HG02571 (cell line): ENCODE measurements around the gene KNDC1.
"Not testable (repeated sequence)": the region's sequence is repeated elsewhere in the genome, so short reads cannot be mapped to it uniquely, and the experiment has no call there.

ENCODE experiments used
- ATAC-seq: cut with Tn5 transposase; IDR thresholded peaks from one replicate; pipeline ENCODE4 v1.9.1; 2021; ENCODE audit warnings: mild to moderate bottlenecking, moderate library complexity; ENCODE audit not compliant: unreplicated experiment

Gene KNDC1

DNA sequence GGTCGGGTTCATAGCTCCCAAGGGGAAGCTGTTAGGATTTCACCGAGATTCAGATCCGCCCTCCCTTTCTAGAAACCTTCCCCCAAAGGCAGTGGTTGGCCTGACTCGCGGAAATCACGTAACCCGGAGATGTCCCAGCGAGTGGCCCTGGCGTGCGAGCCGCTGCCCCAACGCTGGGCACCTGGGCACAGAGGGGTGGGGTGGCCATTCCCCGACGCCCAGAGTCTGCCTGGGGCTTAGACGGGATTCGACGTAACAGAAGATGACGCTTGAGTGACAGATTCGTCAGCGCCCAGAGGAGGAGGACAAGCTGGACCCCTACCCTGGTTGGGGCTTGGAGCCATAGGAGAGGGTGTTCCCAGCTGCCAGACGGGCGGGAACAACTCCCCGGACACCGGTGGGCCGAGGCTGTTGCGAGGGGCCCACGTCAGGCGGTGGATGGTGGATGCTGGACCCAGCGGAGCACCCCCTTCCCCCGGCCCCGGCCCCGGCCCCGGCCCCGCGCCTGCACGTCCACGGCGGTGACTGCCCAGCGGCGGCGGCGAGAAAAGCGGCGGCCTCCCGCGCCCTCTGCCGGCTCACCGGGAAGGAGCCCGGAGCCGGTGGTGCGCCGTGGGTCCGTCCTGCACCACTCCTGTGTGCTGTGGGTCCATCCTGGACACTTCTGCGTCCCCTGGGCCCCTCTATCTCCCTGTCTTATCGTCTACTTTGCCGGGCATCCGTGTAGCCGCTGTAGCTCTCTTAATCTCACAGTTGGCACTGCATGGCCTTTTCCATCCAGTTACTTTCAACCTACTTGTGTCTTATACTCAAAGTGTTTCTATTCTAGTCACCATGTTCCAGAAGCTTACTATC lies 35.4 kb upstream of the KNDC1 start:
- ATAC-seq = no peak

DNA sequence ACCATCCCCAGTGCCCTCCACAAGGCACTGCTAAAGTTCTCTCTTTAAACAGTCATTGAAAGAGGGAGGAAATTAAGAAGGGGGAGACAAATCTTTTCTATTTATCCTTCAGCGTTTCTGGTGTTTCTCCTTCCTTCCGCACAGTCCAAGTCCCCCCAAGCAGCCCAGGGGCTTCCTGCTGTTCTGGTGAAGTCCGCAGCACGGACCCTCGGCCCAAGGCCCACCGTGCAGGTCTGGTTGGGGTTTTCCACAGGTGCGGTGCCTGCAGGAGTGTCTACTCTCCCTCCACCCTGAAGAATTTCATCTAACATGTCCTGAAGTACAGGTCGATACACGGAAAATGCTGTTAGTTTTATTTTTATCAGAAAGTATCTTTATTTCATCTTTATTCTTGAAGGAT lies 34.1 kb upstream of the KNDC1 start:
- no peak for ATAC-seq

DNA sequence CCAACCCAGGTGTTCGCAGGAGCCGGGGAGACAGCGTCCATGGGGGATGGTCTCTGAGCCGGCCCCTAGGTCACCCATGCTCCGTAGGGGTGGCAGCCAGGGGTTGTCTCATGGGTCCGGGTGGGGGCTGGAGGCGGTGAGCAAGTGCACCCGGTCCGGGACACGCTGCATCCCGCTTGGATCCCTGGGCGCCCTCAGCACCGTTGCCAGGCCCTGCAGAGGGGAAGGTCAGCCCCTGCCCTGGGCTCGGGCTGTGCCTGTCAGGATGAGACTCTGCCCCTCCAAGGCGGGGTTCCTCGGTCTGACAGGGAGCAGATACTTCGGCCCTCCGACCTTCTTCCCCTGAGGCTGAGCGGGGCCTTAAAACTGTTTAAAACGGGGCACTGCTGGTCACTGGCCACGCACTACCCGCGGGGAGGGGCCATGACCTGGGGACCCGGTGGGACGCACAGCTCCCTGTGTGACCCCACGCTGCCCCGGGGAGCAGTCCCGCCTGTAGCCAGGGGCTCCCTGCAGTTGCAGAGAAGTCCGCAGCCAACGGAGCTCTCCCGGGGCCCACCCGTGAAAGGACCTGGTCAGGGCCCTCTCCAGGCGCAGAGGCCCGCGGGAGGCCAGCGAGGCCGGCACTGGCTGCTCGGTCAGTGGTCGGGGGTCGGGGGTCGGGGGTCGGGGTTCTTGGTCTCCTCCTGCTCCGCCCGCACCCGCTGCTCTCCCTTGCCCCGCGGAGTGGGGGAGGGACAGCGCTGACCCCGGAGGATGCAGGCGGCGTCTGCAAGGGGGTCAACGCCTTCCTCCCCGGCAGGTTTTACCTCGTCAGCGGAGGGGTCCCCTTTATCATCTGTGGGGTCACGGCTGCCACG lies 33.4 kb upstream of the KNDC1 start:
- ATAC-seq = no peak

DNA sequence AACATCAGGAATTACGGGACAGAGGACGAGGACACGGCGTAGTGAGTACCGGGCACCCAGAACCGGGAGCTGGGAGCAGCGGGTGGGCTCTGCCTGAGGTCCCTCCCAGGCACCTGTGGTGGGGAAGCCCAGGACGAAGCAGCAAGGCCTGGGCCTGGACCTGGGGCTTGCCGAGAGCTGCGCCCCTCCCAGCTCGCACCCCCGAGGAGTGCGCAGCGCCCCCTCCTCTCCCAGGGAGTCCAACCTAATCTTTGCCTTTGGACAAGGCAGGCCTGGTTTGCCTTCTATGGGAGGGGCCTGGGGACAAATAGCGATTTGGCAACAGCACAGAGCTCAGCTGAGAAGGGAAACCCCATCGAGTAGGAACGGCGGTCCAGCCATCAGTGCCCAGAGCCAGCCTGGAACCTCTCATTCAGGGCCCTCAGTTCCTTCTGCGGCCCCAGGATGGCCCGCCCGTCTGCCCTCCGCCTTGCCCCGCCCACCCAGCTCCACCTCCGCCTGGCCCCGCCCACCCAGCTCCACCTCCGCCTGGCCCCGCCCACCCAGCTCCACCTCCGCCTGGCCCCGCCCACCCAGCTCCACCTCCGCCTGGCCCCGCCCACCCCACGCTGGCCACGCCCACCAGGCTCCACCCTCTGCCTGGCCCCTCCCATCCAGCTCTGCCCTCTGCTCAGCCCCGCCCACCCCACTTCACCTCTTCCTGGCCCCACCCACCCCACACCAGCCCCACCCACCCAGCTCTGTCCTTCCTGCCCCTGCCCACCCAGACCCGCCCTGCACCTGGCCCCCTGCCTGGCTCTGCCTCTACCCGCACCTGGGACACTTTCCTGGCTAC lies 32.5 kb upstream of the KNDC1 start:
- ATAC-seq = no peak

DNA sequence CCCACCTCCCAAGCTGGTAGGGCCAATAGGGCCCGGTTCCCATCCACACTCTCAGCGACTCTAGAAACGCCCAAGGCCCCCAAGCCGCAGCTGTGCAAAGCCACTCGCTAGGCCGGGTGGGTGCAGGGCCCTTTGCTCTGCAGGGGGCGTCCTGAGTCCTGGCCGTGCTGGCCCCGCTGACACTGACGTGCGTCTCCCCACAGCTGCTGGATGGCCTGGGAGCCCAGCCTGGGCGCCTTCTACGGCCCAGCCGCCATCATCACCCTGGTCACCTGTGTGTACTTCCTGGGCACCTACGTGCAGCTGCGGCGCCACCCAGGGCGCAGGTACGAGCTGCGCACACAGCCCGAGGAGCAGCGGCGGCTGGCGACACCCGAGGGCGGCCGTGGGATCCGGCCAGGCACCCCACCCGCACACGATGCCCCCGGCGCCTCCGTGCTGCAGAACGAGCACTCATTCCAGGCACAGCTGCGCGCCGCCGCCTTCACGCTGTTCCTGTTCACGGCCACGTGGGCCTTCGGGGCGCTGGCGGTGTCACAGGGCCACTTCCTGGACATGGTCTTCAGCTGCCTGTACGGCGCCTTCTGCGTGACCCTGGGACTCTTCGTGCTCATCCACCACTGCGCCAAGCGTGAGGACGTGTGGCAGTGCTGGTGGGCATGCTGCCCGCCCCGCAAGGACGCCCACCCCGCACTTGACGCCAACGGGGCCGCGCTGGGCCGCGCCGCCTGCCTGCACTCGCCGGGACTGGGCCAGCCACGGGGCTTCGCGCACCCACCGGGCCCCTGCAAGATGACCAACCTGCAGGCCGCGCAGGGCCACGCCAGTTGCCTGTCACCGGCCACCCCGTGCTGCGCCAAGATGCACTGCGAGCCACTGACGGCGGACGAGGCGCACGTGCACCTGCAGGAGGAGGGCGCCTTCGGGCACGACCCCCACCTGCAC lies 31.6 kb upstream of the KNDC1 start:
- no peak for ATAC-seq

DNA sequence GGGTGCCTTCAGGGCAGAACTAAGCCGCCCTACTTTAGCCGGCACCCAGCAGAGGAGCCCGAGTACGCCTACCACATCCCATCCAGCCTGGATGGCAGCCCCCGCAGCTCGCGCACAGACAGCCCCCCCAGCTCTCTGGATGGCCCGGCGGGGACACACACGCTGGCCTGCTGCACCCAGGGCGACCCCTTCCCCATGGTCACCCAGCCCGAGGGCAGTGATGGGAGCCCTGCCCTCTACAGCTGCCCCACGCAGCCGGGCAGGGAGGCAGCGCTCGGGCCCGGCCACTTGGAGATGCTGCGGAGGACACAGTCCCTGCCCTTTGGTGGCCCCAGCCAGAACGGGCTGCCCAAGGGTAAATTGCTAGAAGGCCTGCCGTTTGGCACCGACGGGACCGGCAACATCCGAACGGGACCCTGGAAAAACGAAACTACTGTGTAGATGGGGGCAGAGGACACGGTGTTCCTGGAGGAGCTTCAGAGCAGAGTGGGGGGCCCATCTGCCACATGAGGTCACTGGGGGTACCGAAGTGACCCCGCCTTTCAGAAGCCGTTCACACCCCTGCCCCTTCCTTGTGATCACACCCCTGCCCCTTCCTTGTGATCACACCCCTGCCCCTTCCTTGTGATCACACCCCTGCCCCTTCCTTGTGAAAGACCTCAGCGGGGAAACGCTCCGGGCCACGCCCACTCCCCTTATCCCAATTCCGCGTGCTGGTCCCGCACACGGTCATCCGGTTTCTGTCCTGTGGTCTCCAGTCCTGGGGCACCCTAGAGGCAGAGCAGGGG lies 30.8 kb upstream of the KNDC1 start:
- no peak for ATAC-seq

DNA sequence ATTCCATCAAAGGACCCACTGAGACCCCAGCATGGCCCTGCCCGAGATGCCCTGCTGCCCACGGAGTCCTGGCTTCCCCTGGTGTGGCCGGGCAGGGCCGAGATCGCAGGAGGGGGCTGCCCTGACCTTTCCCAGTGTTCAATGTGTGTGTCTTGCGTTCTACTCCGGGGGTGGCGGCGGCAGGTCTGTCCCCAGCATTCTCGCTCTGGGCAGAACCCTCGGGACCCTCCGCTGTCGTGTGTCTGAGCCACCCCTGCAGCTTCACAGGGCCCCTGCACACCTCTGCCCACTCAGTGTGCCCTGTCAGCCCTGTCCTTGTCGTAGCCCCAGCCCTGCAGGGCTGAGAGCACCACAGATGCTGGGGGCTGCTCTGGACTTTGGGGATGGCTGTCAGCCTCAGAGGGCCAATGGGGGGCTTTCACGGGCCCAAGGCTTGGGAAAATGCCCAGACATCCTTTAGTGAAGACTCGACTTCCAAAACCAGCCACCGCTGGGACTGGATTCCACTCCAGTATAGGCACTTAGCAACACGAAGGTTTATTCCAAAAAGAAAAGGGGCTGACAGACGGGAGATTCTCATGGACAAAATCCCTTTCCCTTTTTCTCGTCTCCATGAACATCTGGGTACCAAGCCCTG lies 30.0 kb upstream of the KNDC1 start:
- ATAC-seq = no peak

DNA sequence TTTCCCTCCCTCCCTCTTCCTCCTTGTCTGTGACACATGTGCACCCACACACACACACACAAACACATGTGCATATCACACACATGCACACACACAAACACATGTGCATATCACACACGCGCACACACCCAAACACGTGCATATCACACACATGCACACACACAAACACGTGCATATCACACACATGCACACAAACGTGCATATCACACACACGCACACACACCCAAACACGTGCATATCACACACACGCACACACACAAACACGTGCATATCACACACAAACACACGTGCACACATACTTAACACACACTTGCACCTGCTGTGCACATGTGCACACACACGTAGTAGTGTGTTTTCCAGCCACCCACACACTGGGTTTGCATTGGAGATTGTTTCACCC lies 29.4 kb upstream of the KNDC1 start:
- no peak for ATAC-seq

DNA sequence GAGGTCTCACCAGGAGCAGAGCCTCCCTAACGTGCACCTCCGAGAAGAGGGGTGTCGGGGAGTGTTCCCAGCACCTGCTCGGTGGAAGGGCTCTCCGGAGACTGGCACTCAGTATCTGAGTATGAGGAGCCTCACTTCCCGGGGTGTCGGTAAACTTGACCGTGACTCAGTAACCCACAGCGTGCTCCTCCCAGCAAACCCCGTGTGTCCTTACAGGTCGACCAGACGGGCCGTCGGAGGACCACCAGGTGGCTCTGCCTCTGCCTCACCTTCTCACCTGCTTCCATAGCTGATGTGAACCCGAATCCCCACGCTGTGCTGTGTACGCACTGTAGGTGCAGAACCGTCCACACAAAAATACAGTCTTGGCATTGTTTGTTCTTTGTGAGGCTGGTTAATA lies 29.0 kb upstream of the KNDC1 start:
- ATAC-seq = no peak

DNA sequence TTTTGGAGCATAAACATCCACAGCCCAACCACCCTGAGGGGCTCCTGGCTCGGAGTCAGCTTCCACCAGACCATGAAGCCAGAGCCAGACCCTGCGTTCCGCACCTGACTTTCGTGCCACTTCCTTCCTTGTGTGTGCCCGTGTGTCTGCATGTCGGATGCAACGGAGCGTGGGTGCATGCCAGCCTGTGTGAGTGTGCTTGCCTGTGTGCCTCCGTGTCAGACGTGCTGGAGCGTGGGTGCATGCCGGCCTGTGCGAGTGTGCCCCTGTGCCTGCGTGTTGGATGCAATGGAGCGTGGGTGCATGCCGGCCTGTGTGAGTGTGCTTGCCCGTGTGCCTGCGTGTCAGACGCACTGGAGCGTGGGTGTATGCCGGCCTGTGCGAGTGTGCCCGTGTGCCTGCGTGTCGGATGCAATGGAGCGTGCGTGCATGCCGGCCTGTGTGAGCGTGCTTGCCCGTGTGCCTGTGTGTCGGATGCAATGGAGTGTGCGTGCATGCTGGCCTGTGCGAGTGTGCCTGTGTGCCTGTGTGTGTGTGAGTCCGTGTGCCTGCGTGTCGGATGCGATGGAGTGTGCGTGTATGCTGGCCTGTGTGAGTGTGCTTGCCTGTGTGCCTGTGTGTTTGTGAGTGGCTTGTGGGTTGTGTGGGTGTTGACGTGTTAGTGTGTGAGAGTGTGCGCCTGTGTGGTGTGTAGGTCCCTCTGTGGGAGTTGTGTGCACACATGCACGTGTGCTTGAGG lies 28.1 kb upstream of the KNDC1 start:
- ATAC-seq = no peak

DNA sequence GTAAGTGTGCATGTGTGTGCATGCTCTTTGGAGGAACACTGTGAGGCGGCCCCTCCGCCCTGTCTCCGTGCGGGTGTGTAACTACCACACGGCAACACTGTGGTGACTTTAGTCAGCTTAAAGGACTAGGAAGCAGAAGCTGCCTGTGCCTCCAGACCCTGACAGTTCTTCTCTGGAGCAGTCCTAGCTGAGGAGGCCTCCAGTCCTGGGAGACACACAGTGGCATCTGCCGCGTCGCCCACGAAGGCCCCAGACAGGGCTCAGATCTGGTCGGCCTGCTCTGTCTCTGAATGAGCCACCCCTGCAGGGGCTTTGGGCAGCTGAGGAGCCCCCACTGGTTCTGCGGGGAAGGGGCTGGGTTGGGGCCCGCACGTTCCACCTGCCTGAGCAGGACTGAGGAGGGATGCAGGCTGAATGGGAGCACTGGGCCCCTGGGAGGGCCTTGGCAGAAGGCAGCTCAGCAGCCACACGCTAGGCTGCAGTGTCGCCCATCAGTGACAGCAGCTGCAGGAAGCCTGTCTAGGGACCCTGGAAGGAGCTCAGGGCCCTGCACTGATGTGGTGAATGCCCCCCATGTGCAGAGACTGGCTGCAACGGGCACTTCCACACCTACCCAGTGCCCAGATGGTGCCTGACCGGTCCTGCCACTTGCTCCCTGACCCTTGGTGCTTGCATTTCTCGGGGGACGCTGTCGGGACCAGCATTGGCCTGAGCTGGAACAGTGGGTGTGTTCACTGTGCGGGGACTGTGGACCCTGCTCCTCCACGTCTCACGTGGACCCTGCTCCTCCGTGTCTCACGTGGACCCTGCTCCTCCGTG lies 27.3 kb upstream of the KNDC1 start:
- ATAC-seq = no peak

DNA sequence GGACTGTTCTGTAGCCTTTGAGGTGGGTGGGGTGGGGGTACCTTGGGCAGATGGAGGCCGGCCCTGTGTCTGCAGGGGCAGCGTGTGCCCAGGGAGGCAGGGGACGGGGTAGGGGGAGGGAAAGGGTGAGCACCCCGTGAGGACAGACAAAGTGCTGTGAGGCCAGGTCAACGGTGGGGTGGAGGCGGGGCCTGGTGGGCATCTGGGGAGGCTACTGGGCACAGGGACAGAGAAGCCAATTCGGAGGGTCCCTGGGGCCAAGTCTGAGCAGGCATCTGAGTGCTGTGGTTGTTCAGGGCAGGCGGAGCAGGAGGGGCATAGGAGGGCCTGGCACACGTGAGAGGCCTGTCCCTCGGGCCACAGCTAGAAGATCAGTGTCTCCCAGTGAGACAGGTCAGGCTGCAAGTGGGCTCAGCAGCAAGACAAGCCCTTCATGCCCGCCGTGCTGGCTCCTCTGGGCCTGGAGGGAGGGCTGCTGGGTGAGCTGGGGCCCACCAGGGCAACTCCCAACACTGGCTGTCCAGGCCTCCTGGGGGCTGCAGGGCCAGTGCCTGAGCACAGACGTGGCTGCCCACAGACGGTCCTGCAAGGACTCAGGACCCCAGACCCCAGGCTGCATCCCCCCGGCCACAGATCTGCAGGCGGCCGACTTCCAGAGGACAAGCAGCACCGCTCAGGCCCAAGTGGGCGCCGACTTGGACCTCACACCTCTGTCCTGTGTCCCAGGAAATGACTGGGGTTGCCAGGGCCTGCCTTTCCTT lies 26.4 kb upstream of the KNDC1 start:
- ATAC-seq = no peak

DNA sequence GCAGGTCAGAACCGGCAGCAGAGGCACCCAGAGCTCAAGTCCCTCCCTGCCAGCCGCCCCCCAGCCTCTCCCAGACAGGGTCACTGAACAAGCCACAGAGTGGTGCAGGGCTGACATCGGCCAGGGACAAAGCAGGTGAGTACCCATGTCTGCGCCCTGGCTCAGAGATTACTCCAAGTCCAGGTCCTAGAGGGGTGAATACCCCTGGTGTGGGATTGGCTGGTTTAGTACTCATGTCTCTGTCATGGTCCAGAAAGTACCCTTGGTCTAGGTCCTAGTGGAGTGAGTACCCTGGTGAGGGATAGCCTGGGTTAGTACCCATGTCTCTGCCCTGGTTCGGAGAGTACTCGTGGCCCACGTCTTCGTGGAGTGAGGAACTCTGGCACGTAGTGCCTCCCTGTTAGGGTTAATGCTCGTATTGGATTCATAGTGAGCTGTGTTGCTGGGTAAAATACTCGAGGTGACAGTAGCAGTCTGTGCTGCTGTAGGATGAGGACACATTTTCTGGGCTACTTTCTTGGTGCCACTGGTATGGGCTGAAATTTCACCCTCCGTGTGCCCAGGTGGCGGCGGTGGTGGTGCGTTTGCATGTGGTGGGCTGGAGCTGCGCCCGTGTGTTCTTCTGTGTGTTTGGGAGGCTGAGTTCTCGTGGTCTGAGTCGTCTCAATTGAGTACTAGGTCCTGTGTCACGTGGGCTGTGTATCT lies 25.5 kb upstream of the KNDC1 start:
- no peak for ATAC-seq

DNA sequence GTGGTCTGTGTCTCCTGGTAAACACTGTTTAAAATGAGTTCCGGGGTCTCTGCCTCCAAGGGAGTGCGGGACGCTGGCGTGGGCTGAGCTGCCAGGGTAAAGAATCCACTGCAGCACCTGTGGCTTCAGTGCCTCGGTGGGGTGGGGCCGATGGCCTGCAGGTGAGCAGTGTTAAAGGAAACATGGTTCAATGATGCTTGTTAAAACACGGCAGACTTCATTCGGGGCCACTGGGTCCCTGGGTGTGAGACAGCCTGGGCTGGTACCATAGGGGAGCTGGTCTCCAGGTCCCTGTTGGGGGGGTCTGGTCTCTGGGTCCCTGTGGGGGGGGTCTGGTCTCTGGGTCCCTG lies 24.9 kb upstream of the KNDC1 start:
- ATAC-seq = no peak

DNA sequence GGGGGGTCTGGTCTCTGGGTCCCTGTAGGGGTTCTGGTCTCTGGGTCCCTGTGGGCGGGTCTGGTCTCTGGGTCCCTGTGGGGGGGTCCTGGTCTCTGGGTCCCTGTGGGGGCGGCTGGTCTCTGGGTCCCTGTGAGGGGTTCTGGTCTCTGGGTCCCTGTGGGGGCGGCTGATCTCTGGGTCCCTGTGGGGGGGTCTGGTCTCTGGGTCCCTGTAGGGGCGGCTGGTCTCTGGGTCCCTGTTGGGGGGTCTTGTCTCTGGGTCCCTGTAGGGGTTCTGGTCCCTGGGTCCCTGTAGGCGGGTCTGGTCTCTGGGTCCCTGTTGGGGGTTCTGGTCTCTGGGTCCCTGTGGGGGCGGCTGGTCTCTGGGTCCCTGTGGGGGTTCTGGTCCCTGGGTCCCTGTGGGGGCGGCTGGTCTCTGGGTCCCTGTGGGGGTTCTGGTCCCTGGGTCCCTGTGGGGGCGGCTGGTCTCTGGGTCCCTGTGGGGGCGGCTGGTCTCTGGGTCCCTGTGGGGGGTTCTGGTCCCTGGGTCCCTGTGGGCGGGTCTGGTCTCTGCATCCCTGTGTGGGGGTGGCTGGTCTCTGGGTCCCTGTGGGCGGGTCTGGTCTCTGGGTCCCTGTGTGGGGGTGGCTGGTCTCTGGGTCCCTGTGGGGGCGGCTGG lies 22.4 kb upstream of the KNDC1 start:
- not testable (repeated sequence) for ATAC-seq
